OCI-LY3 (cell line): ENCODE results near the gene SH3YL1.

Experiments used
- CTCF ChIP-seq: fragments of 200-600, 300-600 bp; sonication (generic); IDR thresholded peaks from 2 replicates; pipeline ENCODE4 v1.5.1; 2014; ENCODE audit warnings: antibody characterized with exemption, low read length, low read depth
- EZH2phosphoT487 ChIP-seq: fragments of 200-600 bp; shearing (Covaris generic); IDR thresholded peaks from 2 replicates; pipeline ENCODE4 v1.6.1; 2018; ENCODE audit warnings: antibody characterized with exemption, mixed run types, low read depth

GRCh38 chr2:295090-295489, 31.3 kb upstream of the SH3YL1 start:
- TF ChIP-seq CTCF (no peak), EZH2phosphoT487 (no peak)
